Measurements from ENCODE around the gene AADACL2.
"Not testable (repeated sequence)": the region's sequence is repeated elsewhere in the genome, so short reads cannot be mapped to it uniquely, and the experiment has no call there.

AADACL2 gene, protein sequence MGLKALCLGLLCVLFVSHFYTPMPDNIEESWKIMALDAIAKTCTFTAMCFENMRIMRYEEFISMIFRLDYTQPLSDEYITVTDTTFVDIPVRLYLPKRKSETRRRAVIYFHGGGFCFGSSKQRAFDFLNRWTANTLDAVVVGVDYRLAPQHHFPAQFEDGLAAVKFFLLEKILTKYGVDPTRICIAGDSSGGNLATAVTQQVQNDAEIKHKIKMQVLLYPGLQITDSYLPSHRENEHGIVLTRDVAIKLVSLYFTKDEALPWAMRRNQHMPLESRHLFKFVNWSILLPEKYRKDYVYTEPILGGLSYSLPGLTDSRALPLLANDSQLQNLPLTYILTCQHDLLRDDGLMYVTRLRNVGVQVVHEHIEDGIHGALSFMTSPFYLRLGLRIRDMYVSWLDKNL

DNA sequence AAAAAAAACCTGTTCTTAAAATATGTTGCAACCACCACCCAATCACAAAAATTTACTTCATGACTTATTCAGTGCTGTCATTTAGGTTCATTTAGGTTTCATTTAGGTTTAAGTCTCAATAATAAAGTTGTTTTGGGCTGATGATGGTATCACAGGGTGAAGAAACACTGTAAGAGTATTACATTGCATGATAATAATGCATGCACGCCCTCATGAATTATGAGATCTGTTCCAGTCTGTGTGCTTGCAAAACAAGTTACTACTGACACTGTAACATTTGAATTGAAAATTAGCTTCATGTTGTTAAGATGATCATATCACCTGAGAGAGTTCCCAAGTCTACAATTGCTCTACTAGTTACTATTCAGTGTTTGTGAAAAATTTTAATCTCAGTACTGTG lies at the start of gene AADACL2:
AADACL2 (plus strand) TSS at position 315 of the 400 bp plus-strand sequence. CDS start 109 bp downstream, outside the sequence.
- no peak for DNase-seq (ENCODE audit: low read depth, low spot score)

- no peak for DNase-seq (ENCODE audit: low read depth, low spot score)
Observed at GRCh38 chr3:151684094-151684493, 49.6 kb upstream of the AADACL2 start.

DNA sequence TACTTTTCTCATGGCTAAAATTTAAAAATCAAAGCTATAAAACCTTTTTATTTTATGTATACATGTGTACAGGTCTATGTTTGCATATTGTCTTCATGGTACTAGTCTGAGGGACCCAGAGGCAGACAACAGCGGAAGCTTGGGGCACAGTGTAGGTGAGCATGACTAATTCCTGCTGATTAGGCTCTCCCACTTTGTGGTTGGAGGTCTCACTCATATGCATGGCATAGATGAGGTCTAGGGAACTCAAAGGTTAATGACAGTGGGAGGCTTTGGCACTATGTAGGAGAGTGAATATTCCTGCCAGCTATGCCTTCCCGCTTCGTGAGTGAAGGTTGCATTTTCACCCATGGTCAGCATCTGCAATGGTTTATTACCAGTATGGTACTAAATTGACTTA lies 47.5 kb upstream of the AADACL2 start:
- peak; percentile 23 for DNase-seq (ENCODE audit: low read depth, low spot score)

DNA sequence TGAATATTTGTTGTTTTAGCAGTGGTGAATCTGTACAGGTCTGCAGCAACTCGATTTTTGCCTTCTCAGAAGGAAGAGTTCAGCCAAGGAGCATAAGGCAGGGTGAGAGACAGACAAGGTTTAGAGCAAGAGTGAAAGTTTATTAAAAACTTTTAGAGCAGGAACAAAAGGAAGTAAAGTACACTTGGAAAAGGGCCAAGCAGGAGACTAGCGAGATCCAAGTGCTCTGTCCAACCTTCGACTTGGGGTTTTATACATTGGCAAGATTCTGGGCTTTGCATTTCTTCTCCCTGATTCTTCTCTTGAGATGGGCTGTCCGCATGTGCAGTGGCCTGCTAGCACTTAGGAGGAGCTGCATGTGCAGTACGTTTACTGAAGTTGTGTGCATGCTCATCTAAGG lies 46.7 kb upstream of the AADACL2 start:
- no peak for DNase-seq (ENCODE audit: low read depth, low spot score)

GRCh38 chr3:151688571-151688970 lies 45.2 kb upstream of the AADACL2 start:
- no peak for DNase-seq (ENCODE audit: low read depth, low spot score)

GRCh38 chr3:151690645-151691044 lies 43.1 kb upstream of the AADACL2 start:
- DNase-seq (ENCODE audit: low read depth, low spot score): no peak

DNA sequence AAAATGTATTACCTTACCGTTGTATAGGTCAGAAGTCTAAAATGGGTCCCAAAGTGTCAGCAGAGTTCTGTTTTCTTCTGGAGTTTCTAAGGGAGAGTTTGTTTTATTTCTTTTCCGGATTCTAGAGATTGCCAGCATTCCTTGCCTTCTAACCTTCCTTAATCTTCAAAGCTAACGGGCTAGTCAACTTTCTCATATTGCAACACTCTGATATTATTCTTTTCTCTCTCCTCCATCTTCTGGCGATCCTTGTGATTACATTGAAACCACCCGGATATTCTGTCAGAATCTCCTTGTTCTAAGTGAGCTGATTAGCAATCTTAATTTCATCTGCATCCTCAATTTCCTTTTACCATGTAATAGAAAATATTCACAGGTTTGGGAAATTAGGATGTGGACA lies 36.2 kb upstream of the AADACL2 start:
- DNase-seq (ENCODE audit: low read depth, low spot score): no peak

GRCh38 chr3:151707216-151707615 lies 26.5 kb upstream of the AADACL2 start:
- DNase-seq (ENCODE audit: low read depth, low spot score): no peak

DNA sequence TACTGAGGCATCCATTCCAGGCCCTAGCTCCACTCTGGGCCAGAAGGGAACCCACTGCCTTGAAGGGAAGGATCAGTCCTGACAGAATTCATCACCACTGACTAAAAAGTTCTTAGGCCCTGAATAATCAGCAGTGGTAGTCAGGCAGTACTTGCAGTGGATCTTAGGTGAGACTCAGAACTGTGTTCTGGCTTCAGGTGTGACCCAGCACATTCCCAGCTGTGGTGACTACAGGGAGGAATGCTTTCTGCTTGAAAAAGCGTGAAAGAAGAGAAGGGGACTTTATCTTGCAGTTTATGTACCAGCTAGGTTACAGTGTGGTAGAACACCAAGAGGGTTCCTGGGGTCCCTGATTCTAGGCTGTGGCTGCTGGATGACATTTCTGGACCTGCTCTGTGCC lies 24.9 kb upstream of the AADACL2 start:
- DNase-seq (ENCODE audit: low read depth, low spot score): no peak

- DNase-seq (ENCODE audit: low read depth, low spot score): peak; percentile 31
Observed at GRCh38 chr3:151709847-151710246, 23.9 kb upstream of the AADACL2 start.

DNA sequence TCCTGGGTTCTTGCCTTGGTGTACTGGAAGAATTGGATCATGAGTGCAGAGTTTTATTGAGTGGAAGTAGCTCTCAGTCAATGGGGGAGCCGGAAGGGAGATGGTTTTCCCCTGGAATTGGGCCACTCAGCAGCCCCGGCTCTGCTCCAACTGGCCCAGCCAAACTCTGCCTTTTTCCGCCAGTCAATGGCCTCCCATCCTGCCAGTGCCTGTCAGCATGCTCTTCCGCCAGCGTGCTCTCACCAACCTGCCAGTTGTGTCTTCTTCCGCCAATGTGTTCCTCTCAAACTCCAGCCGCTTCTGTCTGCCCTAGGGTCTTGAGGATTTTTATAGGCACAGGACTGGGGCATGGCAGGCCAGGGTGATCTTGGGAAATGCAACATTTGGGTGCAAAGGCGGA lies 12.4 kb upstream of the AADACL2 start:
- DNase-seq (ENCODE audit: low read depth, low spot score): no peak

DNA sequence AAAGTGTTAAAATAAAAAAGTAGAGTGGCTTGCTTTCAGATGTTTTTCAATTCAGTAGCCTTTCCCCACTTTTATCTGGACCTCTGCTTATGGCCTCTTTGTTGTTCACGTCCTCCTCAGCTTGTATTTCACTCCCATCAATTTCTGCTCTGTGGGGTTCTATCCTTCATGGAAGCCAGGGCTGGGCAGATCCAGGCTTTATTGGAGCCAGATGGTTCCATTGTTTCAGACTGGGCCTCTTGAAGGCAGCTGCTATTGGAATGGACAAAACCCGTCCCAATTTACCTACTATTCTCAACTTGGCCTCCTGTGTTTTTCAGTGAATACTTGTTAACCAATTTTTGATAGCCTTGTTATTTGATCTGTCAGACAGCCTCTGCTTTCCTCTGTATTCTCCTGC lies 10.9 kb upstream of the AADACL2 start:
- DNase-seq (ENCODE audit: low read depth, low spot score): no peak

GRCh38 chr3:151724576-151725562 lies 8.9 kb upstream of the AADACL2 start:
- DNase-seq (ENCODE audit: low read depth, low spot score): peak; percentile 20

DNA sequence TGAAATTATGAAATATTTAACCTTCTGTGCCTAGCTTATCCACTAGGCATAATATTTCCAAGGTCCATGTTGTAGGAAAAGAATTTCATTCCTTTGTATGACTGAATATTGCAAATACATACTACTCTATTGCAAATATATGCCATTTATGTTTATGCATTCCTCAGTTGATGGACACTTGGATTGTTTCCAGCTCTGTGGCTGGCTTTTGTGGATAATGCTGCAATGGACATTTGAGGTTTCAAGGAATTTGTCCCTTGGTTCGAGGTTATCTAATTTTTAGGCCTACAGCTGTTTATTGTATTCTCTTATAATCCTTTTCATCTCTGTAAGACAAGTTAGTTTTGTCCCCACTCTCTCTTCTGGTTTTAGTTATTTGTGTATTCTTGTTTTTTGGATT lies 7.7 kb upstream of the AADACL2 start:
- DNase-seq (ENCODE audit: low read depth, low spot score): peak; percentile 48

DNA sequence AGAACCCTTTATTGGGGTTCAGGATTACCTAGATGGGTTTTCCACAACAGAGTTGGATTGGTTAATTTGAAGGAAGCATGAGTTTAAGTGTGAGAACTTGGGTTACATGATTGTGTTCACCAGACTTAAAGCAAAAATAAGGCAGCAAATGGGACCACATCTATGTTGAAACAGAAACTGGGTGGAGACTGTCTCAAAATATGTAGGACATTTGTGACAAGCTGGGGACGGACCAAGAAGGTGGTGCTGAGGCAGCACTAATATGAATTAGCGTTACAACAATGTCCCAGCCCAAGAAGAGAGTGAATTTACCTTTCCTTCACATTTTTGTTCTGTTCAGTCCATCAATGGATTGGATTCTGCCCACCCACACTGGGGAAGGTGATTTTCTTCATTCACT lies 866 bp upstream of the AADACL2 start:
- no peak for DNase-seq (ENCODE audit: low read depth, low spot score)

DNA sequence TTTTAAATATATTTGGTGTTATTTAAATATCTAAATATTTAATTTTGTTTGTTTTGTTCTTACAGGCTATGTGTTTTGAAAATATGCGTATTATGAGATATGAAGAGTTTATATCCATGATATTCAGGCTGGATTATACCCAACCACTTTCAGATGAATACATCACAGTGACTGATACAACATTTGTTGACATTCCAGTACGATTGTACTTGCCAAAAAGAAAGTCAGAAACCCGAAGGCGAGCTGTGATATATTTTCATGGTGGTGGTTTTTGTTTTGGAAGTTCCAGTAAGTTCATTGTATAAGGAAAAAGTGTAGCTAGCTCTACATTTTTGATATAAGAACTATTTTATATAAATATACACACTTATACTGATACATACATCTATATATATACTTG lies 6.9 kb downstream of the AADACL2 start:
- no peak for DNase-seq (ENCODE audit: low read depth, low spot score)

- DNase-seq (ENCODE audit: low read depth, low spot score): no peak
Observed at GRCh38 chr3:151743855-151744254, 10.1 kb downstream of the AADACL2 start.

DNA sequence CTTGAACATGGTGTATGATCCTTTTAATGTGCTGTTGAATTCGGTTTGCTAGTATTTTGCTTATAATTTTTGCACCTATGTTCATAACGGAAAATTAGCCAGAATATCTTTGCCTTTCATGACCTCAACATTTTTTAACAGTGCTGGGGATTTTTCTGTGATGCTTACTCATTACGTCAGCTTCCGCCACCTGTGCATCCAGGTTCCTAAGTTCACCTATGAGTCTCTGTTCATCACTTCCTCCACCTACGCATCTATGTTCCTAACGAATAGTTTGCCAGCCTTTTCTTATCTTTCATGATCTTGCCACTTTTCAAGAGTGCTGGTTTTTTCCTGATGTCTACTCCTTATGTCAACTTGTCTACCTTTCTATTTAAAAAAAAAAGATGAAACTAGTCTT lies 16.5 kb downstream of the AADACL2 start:
- DNase-seq (ENCODE audit: low read depth, low spot score): no peak

GRCh38 chr3:151750678-151751077 lies 17.0 kb downstream of the AADACL2 start:
- DNase-seq (ENCODE audit: low read depth, low spot score): no peak

DNA sequence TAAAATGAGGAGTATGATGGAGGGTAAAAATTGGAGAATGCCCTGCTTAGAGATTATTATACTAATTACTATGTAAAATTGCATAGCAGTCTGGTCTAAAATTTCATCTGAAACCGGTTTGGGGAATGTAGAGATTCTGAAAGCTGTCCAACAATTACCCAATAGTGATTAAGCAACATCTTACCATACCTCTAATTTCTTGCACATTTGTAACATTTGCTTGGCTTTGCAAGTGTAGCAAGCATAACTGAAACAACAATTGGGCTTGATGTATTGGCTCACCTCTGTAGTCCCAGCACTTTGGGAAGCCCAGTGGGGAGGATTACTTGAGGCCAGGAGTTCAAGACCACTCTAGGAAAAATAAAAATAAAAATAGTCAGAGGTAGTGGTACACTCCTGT lies 17.4 kb downstream of the AADACL2 start:
- no peak for DNase-seq (ENCODE audit: low read depth, low spot score)

DNA sequence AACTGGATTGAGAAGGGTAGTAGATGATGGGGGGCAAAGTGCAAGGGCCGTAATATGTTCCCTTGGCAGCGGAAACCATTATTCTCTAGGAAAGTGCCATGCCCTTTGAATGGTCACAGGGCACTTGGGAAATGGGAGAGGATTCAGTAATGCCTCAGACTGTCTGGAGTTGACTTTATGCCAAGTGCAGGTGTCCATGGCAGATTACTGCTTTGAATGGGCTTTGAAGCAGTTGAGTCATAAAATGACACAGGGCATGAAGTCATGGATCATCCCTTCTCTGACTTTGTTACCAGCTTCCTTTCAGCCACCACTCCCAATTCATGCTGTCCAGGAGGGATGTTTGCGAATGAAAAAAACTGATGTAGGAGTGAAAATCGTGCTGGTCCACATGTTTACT lies 20.1 kb downstream of the AADACL2 start:
- DNase-seq (ENCODE audit: low read depth, low spot score): no peak

GRCh38 chr3:151761581-151761980 lies 27.9 kb downstream of the AADACL2 start:
- no peak for DNase-seq (ENCODE audit: low read depth, low spot score)

GRCh38 chr3:151764699-151765098 lies 31.0 kb downstream of the AADACL2 start:
- DNase-seq (ENCODE audit: low read depth, low spot score): not testable (repeated sequence)

Data from astrocyte of the hippocampus (primary cell).